HG03439 (cell line): ENCODE data around the gene PLEKHG5.

Experiments used
- ATAC-seq: cut with Tn5 transposase; IDR thresholded peaks from one replicate; pipeline ENCODE4 v1.9.1; 2021; ENCODE audit warnings: mild to moderate bottlenecking, moderate library complexity; ENCODE audit not compliant: unreplicated experiment

Gene PLEKHG5

DNA sequence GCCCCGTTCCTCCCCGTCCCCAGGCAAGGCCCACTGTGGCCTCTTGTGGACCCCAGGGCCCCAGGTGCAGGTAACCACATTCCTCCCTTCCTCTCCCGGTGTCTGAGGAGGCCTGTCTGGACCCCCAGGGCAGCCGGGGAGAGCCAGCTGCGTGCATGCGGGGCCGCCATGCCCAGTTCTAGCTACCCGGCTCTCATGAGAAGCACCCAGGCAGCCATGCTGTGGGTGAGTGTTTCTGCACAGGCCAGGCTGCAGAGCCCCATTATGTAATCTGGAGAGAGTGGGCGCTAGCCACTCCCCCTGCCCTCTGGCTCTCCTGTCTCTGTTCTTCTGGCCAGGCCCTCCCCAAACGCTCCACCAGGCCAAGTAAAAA is 18.4 kb upstream of the PLEKHG5 start:
- ATAC-seq, result no peak

DNA sequence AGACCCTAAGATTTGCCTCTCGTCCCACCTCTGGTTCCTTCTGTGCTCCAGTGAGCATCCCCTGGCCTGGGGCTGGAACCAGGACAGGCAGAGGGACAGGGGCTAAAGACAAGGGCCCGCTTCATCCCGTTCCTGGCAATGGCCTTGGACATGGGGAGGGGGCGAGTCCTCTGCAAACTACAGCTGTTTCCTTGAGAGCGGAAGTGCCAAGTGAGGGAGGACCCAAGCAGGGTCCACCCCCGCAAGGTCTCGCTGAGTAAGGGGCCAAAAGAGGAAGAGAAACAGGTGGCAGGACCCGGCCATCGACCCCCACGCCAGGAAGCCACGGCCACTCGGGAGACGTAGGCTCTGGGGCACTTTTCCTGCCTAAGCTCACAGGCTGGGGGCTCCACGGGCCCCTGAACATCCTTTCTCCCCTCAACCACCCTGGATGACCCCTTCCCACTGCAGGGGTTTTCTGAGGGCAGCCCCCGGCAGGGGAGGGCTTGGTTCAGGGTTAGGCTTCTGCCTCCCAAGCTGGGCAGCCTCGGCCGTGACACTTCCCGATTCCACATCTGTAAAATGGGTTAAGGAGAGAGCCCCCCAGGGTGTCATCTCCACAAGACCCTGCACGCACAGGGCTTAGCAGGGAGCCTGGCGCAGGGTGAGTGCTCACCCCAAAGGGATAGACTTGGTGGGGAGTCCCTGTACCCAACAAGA is 17.9 kb upstream of the PLEKHG5 start:
- no peak for ATAC-seq

DNA sequence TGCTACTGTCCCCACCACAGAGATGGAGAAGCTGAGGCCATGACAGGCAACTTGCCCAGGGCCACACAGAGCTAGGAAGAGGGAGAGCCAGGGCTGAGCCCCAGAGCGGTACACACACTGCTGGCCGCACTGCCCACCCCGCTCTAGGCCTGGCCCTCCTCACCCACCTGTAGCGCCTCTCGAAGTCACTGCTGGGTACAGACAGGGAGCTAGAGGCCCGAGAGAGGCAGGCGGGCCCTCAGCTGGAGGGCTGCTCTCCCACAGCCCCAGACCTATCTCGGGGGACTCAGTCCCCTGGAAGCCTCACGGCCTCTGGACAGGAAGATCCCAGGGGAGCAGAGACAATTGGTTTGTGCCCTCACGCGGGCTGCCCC is 17.3 kb upstream of the PLEKHG5 start:
- no peak for ATAC-seq

DNA sequence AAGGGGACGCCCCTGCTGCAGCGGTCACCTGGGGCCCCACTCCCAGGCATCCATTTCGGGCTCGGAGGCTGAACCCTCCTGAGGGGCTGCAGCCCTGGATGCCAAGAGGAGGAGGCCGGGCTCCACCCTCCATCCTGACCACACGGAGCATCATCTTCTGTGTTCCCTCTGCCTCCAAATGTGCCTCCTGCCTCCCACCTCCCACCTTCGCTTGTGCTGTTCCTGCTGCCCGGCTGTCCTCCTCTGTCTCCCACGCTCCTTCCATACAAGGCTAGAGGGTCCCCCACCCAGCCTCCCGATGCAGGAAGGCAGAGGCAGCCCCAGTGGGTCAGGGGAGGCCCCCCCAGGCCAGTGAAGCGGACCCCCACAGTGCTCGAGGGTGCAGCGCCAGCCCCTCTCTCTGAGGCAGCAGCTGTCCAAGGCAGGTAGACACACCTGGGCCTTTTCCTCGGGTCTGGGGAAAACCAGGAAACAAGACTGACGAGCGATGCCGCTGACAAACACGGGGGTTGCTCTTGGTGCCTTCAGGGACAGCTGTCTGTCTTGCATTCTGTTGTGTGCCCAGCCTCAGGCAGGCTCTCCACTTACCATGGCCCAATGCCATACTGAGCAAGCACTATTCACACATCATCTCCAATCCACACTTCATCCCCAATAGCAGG is 16.8 kb upstream of the PLEKHG5 start:
- no peak for ATAC-seq

DNA sequence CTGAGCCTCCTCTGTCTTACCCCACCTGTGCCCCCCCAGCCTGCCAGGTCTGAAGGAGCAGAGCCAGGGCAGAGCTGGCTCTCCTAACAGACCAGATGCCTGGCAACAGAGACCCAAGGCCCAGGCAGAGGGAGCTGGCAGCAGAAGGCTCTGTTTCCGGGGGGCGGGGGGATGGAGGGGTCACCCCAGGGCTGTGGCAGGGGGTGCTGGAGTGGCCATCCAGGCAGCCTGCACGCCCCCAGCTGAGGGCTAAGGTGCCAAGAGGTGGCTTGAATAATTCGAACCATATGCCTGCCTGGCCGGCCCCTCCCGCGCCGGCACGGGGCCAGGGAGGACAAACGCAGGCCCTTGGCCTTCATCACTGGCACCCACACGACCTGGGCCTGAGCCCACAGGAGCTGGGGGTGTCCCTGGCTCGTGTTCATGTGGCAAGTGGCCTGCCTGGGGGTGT is 16.0 kb upstream of the PLEKHG5 start:
- ATAC-seq, result no peak

DNA sequence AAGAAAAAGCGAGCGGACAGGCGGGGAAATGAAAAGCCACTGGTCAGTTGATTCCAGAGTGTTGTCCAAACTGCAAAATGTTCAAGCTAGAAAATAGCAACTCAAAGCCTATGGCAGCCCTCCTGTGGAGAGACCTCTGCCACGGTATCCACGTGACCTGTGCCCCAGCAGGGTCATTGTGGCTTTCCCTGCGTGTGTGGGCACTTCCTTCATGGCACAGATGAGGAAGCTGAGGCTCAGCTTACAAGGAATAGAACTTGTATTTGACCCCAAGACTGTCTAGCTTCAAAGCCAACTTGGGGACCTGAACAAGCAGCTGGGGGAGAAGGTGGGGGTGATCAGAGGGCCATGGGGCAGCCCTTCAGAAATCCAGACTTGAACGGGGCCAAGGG is 15.6 kb upstream of the PLEKHG5 start:
- ATAC-seq, result no peak

DNA sequence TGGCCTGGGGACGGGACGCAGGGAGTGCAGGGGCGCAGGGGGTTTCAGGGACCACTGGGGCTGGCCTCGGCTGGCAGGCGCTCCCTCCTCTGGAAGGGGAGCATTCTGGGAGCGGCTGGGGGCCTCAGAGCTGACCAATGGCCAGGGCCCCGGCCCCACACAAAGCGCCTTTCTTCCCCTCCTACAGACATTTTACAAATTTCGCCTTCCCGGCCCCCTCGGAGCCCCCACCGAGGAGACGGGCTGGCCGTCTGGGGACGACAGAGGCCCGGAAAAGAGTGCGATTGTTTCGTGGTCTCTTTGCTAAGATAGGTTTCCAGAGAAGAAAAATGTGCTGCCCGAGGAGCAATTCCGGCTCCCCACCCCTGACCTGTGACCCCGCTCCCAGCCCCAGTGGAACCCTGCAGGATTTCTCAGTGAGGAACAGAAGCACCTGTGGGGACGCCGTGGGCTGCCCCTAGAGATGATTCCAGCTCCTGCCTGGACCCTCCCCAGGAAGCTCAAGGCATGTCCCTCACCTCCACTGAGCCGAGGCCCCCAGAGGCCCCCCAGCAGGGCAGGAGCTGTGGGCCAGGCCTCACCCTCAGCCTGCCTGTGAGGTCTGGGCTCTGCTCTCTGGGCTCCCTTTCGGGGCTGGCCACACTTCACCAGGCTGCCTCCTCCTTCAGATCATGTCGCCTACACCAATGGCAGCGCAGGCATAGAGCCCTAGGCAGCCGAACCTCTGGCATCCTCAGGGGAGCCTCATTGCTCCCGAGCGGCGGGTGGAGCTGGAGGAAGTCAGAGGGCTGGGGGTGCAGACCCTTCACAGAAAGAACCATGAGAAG is 15.0 kb upstream of the PLEKHG5 start:
- ATAC-seq, result no peak

DNA sequence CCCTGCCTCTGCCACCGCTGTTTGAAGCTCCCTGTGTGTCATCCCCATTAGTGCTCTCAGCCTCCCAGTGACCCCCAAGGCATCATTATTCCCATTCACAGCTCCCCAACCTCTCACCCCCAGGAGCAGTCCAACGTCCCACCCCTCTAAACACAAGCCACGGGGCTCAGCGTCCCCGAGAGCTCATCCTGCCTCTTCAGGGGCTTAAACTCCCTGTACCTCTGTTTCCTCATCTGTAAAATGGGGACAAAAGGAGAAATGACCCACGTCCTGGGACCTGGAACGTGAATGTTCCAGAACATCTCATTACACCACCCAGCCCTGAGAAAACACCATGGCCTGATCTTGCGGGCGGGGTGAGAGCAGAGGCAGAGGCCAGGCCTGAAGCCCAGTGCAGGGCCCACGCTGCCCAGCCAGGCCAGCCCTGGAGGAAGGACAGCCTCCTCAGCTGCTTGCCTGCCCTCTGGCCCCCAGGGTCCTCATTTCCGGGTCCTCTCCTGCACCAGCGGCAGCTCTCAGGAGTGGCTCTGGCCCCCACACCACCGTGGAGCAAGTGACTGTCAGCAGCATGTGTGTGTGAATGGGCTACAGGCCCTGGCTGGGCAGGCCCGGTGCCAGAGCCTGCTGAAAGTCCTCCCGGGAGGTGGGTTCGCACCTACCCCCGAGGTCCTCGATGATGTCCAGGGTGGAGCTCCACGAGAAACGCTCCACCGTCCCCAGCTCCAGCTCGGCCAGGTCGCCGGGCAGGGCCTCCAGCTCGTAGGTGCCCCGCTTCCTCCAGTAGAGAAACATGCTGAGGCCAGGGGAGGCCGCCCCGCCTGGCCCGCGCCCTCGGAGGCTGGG is 14.1 kb upstream of the PLEKHG5 start:
- no peak for ATAC-seq

DNA sequence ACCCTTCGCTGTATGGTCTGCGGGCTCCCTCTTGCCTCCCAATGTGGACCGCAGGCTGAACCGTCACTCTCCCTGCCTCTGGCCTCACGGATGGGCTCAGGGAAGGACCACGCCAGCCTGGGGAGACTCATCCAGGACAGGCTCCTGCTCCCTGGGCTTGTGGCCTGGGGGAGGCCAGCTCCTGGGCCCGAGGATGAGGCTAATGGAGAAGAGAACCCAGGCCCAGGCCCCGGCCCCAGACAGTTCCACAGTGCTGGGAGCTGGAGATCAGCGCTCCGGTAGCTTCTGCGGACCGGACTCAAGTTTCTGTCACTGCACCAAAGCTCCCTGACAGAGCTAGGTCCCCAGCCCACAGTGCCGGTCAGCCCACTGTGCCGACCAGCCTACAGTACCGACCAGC is 13.4 kb upstream of the PLEKHG5 start:
- ATAC-seq, result no peak

DNA sequence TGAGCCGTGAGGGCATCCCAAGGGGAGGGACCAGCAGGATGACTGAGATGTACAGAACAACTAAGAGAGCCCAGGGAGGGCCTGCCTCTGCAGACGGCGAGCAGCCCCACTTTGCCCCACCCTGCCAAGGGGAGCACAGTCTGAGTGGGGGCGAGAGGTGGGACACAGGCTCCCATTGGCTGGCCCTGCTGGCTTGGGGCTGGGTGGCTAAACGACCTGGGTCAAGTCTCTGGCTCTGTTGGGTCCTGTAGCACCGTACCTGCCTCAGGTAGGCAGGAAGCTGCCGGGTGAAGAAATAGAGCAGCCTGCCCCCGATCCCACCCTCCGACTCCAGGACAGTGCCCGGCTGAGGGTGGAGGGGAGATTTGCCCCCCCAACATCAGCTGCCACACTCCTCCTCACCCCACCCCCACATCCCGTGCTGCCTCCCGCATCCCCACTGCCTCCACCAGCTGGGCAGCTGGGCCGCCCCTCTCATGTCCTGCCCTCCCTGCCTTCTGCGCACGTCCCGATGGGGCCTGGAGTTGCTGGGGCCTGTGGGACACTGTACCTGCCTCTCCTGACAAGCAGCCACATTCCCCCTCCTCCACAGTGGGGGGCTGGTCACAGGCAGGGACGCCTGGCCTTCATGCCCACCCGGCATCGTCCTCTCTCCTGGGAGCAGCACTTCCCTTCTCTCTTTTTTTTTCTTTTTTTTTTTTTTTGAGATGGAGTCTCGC is 12.6 kb upstream of the PLEKHG5 start:
- ATAC-seq, result no peak

DNA sequence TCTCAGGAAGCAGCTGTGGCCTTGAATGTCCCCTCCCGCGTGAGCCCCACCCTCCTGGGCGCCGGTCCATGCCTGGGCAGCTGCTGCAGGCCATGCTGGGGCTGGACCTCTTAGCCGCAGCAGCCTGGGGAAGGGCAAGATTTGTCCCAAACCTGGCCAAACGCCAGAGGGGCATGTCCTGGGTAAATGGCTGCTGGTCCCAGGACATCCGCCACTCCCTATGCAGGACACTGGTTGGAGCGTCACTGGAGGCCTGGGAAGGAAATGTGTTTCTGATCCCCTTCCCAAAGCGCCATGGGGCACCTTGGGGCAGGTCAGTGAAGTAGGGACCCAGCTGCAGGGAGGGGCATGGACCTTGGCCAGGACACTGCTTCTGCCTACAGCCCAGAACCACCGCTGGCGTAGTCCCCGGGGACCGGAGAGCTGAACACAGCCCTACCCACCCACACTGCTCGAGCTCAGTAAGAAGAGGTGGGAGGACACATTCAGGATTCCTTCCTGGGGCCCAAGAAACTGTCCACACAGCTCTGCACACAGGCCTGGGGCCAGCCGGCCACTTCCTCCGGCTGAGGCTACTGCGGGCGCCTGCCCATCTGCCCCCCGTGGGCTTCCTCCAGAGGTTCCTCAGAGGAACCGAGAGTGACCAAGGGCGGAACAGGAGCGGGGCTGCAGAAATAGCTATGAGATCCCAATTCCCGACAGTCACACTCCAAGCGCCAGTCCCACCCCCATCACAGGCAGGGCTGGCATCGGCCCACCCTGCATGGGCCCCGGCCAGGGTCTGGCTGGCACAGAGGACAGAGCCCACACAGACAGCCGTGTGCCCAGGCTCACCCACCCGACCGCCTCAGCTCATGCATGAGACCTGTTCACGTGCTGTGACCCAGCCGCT is 10.8 kb upstream of the PLEKHG5 start:
- ATAC-seq, result no peak

DNA sequence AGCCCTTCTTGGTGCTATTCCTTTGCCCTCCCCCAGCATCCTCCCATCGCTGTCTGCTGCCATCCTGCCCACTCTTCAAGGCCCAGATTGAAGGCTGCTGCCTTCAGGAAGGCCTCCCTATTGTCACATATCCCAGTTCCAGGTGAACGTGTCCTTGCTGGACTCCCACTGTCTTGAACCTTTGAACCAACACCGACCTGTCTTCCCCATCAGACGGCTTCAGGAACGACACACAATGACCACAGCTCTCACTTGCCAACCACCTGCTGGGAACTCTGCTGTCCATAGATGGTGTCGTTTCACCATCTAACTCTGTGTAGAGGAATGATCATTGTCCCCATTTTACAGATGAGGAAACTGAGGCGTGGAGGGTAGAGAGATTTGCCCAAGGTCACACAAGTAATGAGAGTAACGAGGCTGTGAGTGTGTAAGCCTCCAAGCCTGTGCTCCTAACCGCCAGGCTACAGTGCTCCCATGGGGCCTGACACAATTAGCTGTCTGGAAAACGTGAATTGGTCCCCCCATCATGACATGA is 9.9 kb upstream of the PLEKHG5 start:
- ATAC-seq, result no peak

DNA sequence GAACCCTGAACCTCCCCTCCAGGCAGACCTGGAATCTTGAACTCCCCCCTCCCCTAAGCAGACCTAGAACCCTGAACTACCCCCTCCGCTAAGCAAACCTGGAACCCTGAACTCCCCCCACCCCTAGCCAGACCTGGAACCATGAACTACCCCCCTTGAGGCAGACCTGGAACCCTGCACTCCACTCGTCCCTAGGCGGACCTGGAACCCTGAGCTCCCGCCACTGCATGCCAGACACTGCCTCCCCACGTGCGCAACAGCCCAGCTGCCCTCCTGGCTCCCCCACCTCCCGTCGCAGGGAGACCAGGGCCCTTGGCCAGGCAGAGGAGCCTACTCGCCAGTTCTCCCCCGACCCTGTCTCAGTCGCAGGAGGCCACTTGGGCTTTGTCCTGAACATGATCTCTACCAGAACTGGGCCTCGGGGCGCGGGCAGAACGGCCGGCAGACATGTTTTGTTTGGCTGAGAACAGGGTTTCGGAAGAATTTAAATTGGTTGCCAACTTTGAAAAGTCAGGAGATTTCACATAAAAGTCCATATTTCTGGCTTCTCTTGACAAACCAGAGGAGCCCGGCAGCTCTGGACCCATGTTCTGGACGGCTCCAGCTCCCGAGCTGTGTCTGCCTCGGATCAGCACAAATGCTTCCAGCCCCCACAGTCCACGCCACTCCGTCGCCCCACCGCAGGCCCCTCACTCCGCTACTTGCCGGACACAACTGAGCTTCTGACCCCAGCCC is 9.2 kb upstream of the PLEKHG5 start:
- no peak for ATAC-seq

DNA sequence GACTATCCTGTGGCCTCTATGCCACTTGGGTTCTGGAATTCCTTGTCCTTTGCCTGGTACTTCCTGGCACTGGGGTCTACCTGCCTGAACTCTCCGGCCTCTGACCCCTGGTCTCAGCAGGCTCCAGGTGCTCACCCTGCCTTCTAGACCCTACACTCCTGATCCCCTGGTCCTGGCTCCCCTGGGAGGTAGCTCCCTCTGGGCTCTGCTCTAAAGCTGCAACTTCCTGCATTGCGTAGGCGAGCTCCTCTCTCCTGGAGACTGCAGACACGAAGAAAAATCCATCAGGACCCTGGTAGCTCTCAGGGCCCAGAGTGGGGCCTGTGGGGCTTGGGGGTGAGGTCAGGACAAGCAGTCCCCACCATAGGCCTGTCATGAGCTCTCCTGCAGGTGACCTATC is 7.8 kb upstream of the PLEKHG5 start:
- ATAC-seq, result no peak

DNA sequence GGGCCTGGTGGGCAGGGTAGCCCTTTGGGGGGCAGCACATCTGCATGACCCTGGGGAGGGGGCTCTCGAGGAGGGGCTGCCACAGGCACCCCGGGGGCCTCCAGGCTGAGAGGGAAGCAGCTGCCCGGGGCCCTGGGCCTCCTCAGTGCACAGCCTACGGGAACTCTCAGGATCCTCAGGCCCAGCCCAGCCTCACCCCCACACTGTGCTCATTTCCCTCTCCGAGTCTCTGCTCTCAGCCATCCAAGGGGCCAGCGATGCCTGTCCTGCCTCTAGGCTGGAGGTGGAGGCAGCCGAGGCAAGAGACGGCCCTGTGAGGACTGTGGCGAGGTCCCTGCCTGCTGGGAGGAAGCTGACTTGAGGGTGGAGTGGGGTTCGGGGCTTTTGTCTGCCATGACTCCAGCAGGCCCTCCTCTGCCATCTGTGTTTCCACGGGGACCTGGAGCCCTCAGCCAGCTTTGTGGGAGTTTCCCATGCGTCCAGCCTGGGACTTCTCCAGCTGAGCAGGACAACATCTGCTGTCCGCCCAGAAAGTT is 7.2 kb upstream of the PLEKHG5 start:
- ATAC-seq, result no peak

DNA sequence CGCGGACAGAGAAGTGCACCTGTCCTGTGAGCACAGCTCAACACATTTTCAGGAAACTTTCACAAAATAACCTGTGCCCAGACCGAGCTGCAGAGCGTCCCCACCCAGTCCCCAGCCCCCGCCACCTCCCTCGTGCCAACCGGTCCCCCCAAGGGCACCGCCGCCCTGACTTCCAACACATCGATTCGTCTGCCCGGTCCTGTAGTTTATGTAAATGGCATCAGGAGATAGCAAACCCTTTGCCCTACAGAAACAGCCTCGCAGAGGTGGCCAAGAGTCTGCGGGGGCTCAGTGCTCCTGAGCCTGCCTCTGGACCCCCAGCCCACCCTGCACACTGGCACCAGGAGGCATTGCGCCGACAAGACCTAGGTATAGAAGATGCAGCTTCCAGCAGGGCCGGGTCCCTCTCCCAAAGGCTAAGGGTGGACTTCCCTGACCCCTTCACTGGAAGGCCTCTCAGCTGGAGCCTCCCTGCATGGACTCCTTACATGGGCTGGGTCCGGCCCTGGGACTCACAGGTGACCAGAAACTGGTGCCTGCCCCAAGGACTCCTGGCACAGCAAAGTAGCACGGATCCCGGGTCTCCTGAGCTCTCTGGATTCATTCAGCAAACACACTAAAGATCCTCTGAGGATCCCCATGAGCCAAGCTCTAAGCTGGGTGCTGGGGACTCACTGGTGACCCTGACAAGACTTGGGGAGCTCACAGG is 6.6 kb upstream of the PLEKHG5 start:
- ATAC-seq, result no peak

DNA sequence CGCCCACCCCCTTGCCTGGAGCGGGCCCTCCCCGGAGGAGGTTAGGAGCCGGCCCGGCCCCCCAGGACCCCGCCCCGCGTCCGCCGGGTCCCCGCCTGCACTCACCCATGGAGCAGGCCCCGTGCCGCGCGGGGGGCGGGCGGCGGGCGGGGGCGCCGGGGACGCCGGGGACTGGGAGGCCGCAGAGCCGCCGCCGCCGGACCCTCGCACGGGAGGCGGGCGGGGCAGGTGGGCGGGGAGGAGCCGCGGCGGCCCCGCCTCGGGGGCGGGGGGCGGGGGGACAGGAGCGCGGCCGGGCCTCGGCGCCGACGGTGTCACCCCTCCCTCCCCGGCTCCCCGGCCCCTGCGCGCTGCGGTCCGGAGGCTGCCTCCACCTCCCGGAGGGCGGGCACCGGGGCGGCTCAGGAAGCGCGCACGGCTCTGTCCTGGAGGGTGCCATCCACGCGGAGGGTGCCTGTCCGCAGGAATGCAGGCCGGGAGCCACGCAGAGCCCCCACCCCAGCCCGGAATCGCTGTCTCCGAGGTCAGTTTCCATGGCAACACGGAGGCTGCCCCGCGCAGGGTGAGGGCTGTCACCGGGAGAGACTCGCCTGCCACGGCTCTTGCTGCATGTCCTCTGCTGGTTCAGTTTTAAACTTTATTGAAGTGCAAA is 5.9 kb upstream of the PLEKHG5 start:
- ATAC-seq, result no peak
